SIG-M5 treated with dmso at 0.1 percent for 504 hours (cell line): ENCODE results near the gene TENM4.
A peak's percentile ranks its signal among the peaks of the same experiment; 100 is the strongest.

Experiments
- DNase-seq: peaks from one replicate; lab custom pipeline; 2025; ENCODE audit not compliant: unreplicated experiment; lab: John Stamatoyannopoulos, UW

TENM4 gene

GRCh38 chr11:79262221-79262620, 178.6 kb downstream of the TENM4 start:
- no peak for DNase-seq

GRCh38 chr11:79261684-79262083, 179.1 kb downstream of the TENM4 start:
- DNase-seq, result no peak

- no peak for DNase-seq
These were observed 181.0 kb downstream of the TENM4 start for GRCh38 chr11:79259800-79260199.

GRCh38 chr11:79258576-79258975, 182.3 kb downstream of the TENM4 start:
- no peak for DNase-seq

- DNase-seq, result no peak
These were observed 184.9 kb downstream of the TENM4 start for GRCh38 chr11:79255965-79256364.

- no peak for DNase-seq
These were observed 187.6 kb downstream of the TENM4 start for GRCh38 chr11:79253280-79253679.

- no peak for DNase-seq
These were observed 191.4 kb downstream of the TENM4 start for GRCh38 chr11:79249295-79249993.

GRCh38 chr11:79244798-79245197, 196.0 kb downstream of the TENM4 start:
- DNase-seq, result no peak

- DNase-seq, result peak; percentile 3
These were observed 196.5 kb downstream of the TENM4 start for GRCh38 chr11:79244241-79244772.

- no peak for DNase-seq
These were observed 197.2 kb downstream of the TENM4 start for GRCh38 chr11:79243422-79244210.

- no peak for DNase-seq
These were observed 198.2 kb downstream of the TENM4 start for GRCh38 chr11:79242616-79243015.

GRCh38 chr11:79241852-79242241, 199.0 kb downstream of the TENM4 start:
- DNase-seq, result no peak

- no peak for DNase-seq
These were observed 199.5 kb downstream of the TENM4 start for GRCh38 chr11:79241205-79241851.

- DNase-seq, result no peak
These were observed 203.1 kb downstream of the TENM4 start for GRCh38 chr11:79237703-79238102.

GRCh38 chr11:79237091-79237490, 203.7 kb downstream of the TENM4 start:
- DNase-seq, result no peak

GRCh38 chr11:79236541-79236971, 204.3 kb downstream of the TENM4 start:
- no peak for DNase-seq

GRCh38 chr11:79235696-79236095, 205.1 kb downstream of the TENM4 start:
- no peak for DNase-seq

GRCh38 chr11:79232346-79232745, 208.5 kb downstream of the TENM4 start:
- no peak for DNase-seq

- no peak for DNase-seq
These were observed 211.8 kb downstream of the TENM4 start for GRCh38 chr11:79229047-79229446.

GRCh38 chr11:79227767-79228755, 212.8 kb downstream of the TENM4 start:
- no peak for DNase-seq
